AG10803 (cell line): ENCODE measurements around the gene ST7.

ENCODE experiments used
- DNase-seq: peaks from one replicate; pipeline ENCODE4 v3.0.0; 2010; ENCODE audit warnings: low read depth
- H3K4me3 ChIP-seq: 2 replicates; pipeline ENCODE4 v1.5.1; 2011; ENCODE audit warnings: mild to moderate bottlenecking, low read length, control low read depth
- TF ChIP-seq, protein P1 (sequence below): conservative IDR thresholded peaks from 2 replicates; pipeline ENCODE4 v1.5.1; 2011; ENCODE audit warnings: mild to moderate bottlenecking, low read length, control low read depth, inconsistent platforms

ST7 gene

GRCh38 chr7:117085769-117086463 lies 132.6 kb downstream of the ST7 start:
- TF ChIP-seq, protein P1, sequence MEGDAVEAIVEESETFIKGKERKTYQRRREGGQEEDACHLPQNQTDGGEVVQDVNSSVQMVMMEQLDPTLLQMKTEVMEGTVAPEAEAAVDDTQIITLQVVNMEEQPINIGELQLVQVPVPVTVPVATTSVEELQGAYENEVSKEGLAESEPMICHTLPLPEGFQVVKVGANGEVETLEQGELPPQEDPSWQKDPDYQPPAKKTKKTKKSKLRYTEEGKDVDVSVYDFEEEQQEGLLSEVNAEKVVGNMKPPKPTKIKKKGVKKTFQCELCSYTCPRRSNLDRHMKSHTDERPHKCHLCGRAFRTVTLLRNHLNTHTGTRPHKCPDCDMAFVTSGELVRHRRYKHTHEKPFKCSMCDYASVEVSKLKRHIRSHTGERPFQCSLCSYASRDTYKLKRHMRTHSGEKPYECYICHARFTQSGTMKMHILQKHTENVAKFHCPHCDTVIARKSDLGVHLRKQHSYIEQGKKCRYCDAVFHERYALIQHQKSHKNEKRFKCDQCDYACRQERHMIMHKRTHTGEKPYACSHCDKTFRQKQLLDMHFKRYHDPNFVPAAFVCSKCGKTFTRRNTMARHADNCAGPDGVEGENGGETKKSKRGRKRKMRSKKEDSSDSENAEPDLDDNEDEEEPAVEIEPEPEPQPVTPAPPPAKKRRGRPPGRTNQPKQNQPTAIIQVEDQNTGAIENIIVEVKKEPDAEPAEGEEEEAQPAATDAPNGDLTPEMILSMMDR: no peak
- peak; percentile 44 for DNase-seq
- no peak overlapping the region for H3K4me3 ChIP-seq

DNA sequence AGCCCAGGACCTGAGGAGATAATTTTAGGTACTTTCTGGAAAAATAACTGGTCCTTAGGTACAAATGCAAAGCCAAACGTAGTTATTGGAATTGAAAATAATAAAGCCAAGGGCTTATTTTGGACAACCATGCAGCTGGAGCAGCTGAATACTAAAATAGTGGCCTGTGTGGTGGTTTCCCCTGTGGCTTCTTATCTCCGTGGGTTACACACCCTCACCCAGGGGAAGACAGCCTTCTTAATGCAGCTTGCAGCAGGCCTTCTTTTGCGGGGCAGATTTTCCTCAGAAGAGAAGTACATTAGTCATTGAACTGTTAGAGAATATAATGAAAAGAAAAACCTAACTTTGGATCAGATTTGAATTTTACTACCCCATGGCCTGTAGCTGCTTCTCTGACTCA lies 133.5 kb downstream of the ST7 start:
- no peak for DNase-seq
- TF ChIP-seq, protein P1: no peak
- no peak overlapping the region for H3K4me3 ChIP-seq

DNA sequence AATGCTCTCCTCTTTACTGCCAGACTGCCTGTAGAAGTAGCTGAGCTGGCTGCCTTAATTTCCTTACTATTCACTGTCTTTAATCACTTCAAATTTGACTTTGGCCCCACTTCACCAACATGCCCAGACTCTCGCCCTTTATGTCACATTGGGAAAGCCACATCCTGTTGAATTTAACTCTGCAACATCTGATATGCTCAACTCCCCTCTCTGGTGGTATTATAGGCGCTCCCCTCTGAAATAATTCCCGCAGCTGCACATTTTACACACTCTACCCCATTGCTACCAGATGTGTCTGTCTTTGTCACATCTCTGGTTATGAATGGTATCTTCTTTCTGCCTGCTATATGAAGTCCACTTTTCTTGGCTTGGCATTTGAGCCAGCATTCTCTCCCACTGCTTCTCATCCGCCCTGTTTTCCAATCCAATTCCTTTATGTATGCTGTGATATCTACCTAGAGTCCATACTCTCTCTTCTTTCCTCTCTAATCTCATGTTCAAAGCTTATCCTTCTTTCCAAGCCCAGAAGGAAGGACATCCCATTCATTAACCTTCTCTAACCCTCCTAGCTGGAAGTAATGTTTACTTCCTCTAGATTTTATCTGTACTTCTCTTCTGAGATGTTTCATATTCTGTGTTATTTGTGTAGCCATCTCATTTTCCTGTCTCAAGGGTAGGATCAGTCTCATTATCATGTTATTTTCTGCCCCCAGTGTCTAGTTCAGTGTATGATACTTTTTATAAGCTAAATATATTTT lies 134.5 kb downstream of the ST7 start:
- DNase-seq: no peak
- H3K4me3 ChIP-seq: no peak overlapping the region

DNA sequence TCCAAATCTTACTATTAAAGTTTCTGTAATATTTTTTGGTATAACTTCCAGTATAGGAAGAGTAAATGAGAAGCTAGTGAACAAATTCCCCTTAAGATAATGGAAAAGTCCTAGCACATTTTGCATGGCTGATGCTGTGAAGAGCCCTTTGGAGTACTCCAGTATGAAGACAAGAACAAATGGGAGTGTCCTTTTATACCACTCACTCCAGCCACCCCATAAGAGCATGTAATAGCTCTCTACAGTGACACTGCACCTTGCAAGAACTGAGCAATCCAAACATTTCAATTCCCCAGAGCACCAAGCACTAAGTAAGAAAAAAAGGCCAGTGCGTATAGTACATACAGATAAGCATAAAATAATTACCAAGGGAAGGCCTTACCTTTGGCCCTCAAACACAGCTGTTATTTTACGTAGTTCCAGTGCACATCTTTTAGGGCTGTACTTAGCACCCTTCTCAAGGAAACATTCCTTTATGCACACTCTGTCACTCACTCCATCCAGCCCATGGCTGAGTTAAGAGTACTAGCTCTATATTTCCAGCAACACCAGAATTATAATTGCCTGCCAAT lies 135.4 kb downstream of the ST7 start:
- TF ChIP-seq, protein P1: no peak
- DNase-seq: no peak
- H3K4me3 ChIP-seq: no peak overlapping the region

More for the DNA sequence above, 134.5 kb downstream of the ST7 start:
- TF ChIP-seq, protein P1: no peak

GRCh38 chr7:117090791-117091190 lies 137.5 kb downstream of the ST7 start:
- TF ChIP-seq, protein P1: no peak
- H3K4me3 ChIP-seq: no peak overlapping the region
- no peak for DNase-seq

DNA sequence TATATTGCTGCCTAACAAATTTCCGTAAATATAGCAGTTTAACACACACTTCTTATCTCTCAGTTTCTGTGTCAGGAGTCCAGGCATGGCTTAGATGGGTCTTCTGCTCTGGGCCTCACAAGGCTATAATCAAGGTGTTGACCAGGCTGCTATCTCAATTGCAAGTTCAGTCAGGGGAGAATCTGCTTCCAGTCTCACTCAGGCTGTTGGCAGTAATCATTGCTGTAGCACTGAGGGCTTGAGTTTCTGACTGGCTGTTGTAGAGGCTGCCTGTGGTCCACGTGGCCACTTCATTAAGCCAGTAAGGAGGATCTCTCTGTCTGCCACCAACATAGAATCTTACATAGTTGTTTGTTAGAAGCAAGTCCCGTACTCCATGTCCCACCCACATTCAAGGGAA lies 138.4 kb downstream of the ST7 start:
- H3K4me3 ChIP-seq: no peak overlapping the region
- TF ChIP-seq, protein P1: no peak
- DNase-seq: no peak
